Measurements from ENCODE around the gene CILP2. TPM values are rescaled to one million over a fixed set of nuclear protein-coding genes. Genes with fewer than 3 reads are reported as not detected.

Gene CILP2
- total and polyA plus RNA-seq, 2 of the 8 experiments (the other 6 are each of a cell fraction or from before 2014, with no cell fraction given): 4.4 to 5.8 TPM

DNA sequence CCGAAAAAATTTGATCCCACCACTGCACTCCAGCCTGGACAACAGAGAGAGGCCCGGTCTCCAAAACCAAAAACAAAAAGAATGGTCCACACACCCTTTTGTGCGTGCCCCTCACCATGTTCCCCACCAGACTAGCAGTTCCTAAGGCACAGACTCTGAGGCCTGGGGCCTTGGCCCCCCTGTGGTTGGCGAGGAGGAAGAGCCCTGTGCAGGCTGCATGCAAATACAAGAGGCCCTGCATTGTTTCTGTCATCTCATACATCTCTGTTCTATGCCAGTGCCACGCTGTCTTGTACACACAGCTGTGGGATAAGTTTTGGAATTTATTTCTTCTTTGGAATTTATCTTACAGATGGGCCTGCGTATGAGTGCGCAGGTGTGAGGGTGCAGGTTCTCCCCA, 14.0 kb upstream of the CILP2 start:
- no peak overlapping the region for H2BK12ac ChIP-seq (ENCODE audit: low read depth, low read length)
- H3K23me2 ChIP-seq (ENCODE audit: low read depth, low read length): no peaks in the 10 kb centered on the region
- no peak overlapping the region for H4K5ac ChIP-seq (ENCODE audit: insufficient read length, low read depth, low read length)
- no peak overlapping the region for H2BK5ac ChIP-seq (ENCODE audit: low read depth, low read length)
- POLR2A ChIA-PET (ENCODE audit: partially characterized antibody): interaction anchor here (0.9 to 3.1 kb wide), 3 partner anchors 9 to 34 kb away, joined by 3 to 13 read pairs (median 4); no protein-coding TSS in a partner anchor
- TF ChIP-seq JUN (IDR thresholded peaks at IDR 0.05; ENCODE audit: low read depth, low read length): no peak
- TF ChIP-seq BCL11A (IDR thresholded peaks at IDR 0.05; ENCODE audit: low read depth in 2 of 2, low read length in 2 of 2): no peak
- TF ChIP-seq, protein P1, sequence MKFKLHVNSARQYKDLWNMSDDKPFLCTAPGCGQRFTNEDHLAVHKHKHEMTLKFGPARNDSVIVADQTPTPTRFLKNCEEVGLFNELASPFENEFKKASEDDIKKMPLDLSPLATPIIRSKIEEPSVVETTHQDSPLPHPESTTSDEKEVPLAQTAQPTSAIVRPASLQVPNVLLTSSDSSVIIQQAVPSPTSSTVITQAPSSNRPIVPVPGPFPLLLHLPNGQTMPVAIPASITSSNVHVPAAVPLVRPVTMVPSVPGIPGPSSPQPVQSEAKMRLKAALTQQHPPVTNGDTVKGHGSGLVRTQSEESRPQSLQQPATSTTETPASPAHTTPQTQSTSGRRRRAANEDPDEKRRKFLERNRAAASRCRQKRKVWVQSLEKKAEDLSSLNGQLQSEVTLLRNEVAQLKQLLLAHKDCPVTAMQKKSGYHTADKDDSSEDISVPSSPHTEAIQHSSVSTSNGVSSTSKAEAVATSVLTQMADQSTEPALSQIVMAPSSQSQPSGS (IDR thresholded peaks at IDR 0.05; ENCODE audit: low read length): no peak
- TF ChIP-seq EP300 (IDR thresholded peaks at IDR 0.05; ENCODE audit: borderline replicate concordance in 1 of 2, low read depth in 2 of 2, low read length in 2 of 2): no peak
- no peak for TF ChIP-seq TAF7 (optimal IDR thresholded peaks at IDR 0.05; ENCODE audit: borderline replicate concordance, low read depth, low read length)
- no peak for TF ChIP-seq CHD2 (IDR thresholded peaks at IDR 0.05; ENCODE audit: low read length)
- TF ChIP-seq SIX5 (IDR thresholded peaks at IDR 0.05; ENCODE audit: low read depth, low read length): no peak
- TF ChIP-seq RBBP5 (IDR thresholded peaks at IDR 0.05; ENCODE audit: borderline replicate concordance, low read depth, low read length): no peak
- TF ChIP-seq EZH2 (IDR thresholded peaks at IDR 0.05; ENCODE audit: low read depth, low read length, severe bottlenecking): no peak
- H3K4ac ChIP-seq (replicated peaks; ENCODE audit: insufficient read length, low read depth, low read length): no peak overlapping the region
- H2BK20ac ChIP-seq (ENCODE audit: low read length): no peak overlapping the region
- H3K4me3 ChIP-seq (ENCODE audit: extremely low read depth in 1 of 4, insufficient read depth in 2 of 4, low read depth in 3 of 4, low read length in 4 of 4): no peak overlapping the region
- 93% methylated on average over 7 of the region's 7 CpGs; no CpG with 5 or more reads in 1 of the 2 experiments for WGBS, 2 experiments (ENCODE audit: extremely low coverage in 1 of 2, insufficient coverage in 1 of 2, insufficient read length in 1 of 2, insufficient replicate concordance in 2 of 2, low coverage in 1 of 2, low lambda C conversion rate in 2 of 2, missing lambda C conversion rate in 1 of 2)
- no peak overlapping the region for H3K56ac ChIP-seq (replicated peaks; ENCODE audit: insufficient read length, low read depth, low read length)
- no peak overlapping the region for H3K9ac ChIP-seq (replicated peaks in 1 of 4; ENCODE audit: extremely low read depth in 1 of 4, low read depth in 3 of 4, low read length in 3 of 4)
- H3K9me3 ChIP-seq (ENCODE audit: insufficient read depth in 2 of 2, low read depth in 1 of 2, low read length in 1 of 2): no peaks in the 10 kb centered on the region
- H4K91ac ChIP-seq (replicated peaks; ENCODE audit: insufficient read length, low read length): no peak overlapping the region
- no peaks in the 10 kb centered on the region for H3K27me3 ChIP-seq (replicated peaks in 1 of 4; ENCODE audit: control insufficient read depth in 3 of 4, extremely low read depth in 1 of 4, insufficient read depth in 3 of 4, low read length in 3 of 4)
- H3K36me3 ChIP-seq (ENCODE audit: control insufficient read depth in 2 of 4, insufficient read depth in 4 of 4, low read length in 3 of 4): peaks cover 4 to 41% (median 18%) of the 10 kb centered on the region in 4 experiments; a peak in 6 of 8 replicates
- no peak overlapping the region for H3K18ac ChIP-seq (ENCODE audit: extremely low read depth, low read length)
- H3K23ac ChIP-seq (ENCODE audit: insufficient read length): no peak overlapping the region
- no peak overlapping the region for H2AFZ ChIP-seq (ENCODE audit: low read length)
- H2AK5ac ChIP-seq (ENCODE audit: low read depth, low read length): no peak overlapping the region
- no peak overlapping the region for H3K4me2 ChIP-seq (ENCODE audit: insufficient read depth in 1 of 2, low read depth in 2 of 2, low read length in 2 of 2)
- no peak overlapping the region for H3K14ac ChIP-seq (ENCODE audit: insufficient read length)
- CTCF ChIA-PET (ENCODE audit: partially characterized antibody): no interaction called here
- no peak for DNase-seq (ENCODE audit: low read depth in 1 of 2, low spot score in 2 of 2)
- H3K27ac ChIP-seq (ENCODE audit: low read depth, low read length): no peak overlapping the region
- peaks cover 0 to 42% of the 10 kb centered on the region in 2 experiments; a peak in 2 of 4 replicates for H3K79me2 ChIP-seq (ENCODE audit: control insufficient read depth in 1 of 2, insufficient read depth in 2 of 2, low read length in 2 of 2)
- H2BK15ac ChIP-seq (ENCODE audit: low read length): no peak overlapping the region
- FAIRE-seq: no peak
- peaks cover 6 to 28% of the 10 kb centered on the region in 2 experiments for H4K20me1 ChIP-seq (replicated peaks in 1 of 2; ENCODE audit: control insufficient read depth in 1 of 2, insufficient read depth in 2 of 2, low read length in 2 of 2)
- H3K4me1 ChIP-seq (replicated peaks in 1 of 4; ENCODE audit: control insufficient read depth in 3 of 4, insufficient read depth in 4 of 4, low read length in 3 of 4): no peaks in the 10 kb centered on the region; a peak in 3 of 7 replicates
- H4K8ac ChIP-seq (ENCODE audit: extremely low read depth, insufficient read depth, low read length): no peak overlapping the region; the same call in 1 of the 2 replicates
- H2BK120ac ChIP-seq (replicated peaks; ENCODE audit: low read depth, low read length): no peak overlapping the region
- peaks cover 14% of the 10 kb centered on the region for H3K79me1 ChIP-seq (ENCODE audit: low read depth, low read length)

All from H1 (cell line).